H1 (cell line): Measurements from ENCODE around the gene CDC26. TPM values are rescaled to one million over a fixed set of nuclear protein-coding genes. Genes with fewer than 3 reads are reported as not detected.

Source experiments
- CTCF ChIA-PET: fragments of 300-600 bp; sonication (Branson Sonifier 250); formaldehyde crosslinking; loops from one replicate; lab custom pipeline; 2021; ENCODE audit not compliant: partially characterized antibody; lab: Charles Lee
- POLR2A ChIA-PET: fragments of 300-600 bp; sonication (Branson Sonifier 250); formaldehyde crosslinking; loops from one replicate; lab custom pipeline; 2021; ENCODE audit warnings: inconsistent platforms; ENCODE audit not compliant: partially characterized antibody; lab: Charles Lee
- DNase-seq, 2 experiments: peaks; one replicate each; pipeline versions ENCODE4 v3.0.0 to v3.0.0-alpha.2; 2010 to 2022; ENCODE audit warnings: low spot score in 2 of 2, low read depth in 1 of 2, mixed read lengths in 1 of 2
- FAIRE-seq: peaks from 2 replicates; lab custom pipeline; 2011; peaks lifted over from hg19 to GRCh38; lab: Jason Lieb, UNC
- H2AFZ ChIP-seq: 2 replicates; pipeline ENCODE4 v1.8.1; 2012; ENCODE audit warnings: low read length, inconsistent platforms
- H2AK5ac ChIP-seq: 2 replicates; pipeline ENCODE4 v1.6.1; 2013; ENCODE audit warnings: low read depth, low read length
- H2BK120ac ChIP-seq: replicated peaks from 2 replicates; pipeline ENCODE3; 2013; ENCODE audit warnings: low read depth, low read length, inconsistent platforms
- H2BK12ac ChIP-seq: 2 replicates; pipeline ENCODE4 v1.6.1; 2013; ENCODE audit warnings: low read depth, low read length
- H2BK15ac ChIP-seq: 2 replicates; pipeline ENCODE4 v1.6.1; 2013; ENCODE audit warnings: low read length
- H2BK20ac ChIP-seq: 2 replicates; pipeline ENCODE4 v1.6.1; 2013; ENCODE audit warnings: low read length
- H2BK5ac ChIP-seq: 2 replicates; pipeline ENCODE4 v1.6.1; 2013; ENCODE audit warnings: low read depth, low read length
- H3K14ac ChIP-seq: 2 replicates; pipeline ENCODE4 v1.6.1; 2013; ENCODE audit warnings: inconsistent platforms; ENCODE audit not compliant: insufficient read length
- H3K18ac ChIP-seq: 2 replicates; pipeline ENCODE4 v1.6.1; 2013; ENCODE audit warnings: low read length; ENCODE audit errors: extremely low read depth
- H3K23ac ChIP-seq: 2 replicates; pipeline ENCODE4 v1.6.1; 2013; ENCODE audit warnings: inconsistent platforms; ENCODE audit not compliant: insufficient read length
- H3K23me2 ChIP-seq: 2 replicates; pipeline ENCODE4 v1.6.1; 2013; ENCODE audit warnings: low read depth, low read length
- H3K27ac ChIP-seq: 2 replicates; pipeline ENCODE4 v1.6.1; 2011; ENCODE audit warnings: low read depth, low read length, inconsistent platforms
- H3K27me3 ChIP-seq, 4 experiments: replicated peaks in 1 of 4; 1 replicate in 1 of 4; 2 replicates in 3 of 4; pipeline versions ENCODE4 v1.6.1 to v1.8.1; 2011 to 2013; ENCODE audit warnings: low read length in 3 of 4, mild to moderate bottlenecking in 3 of 4, inconsistent platforms in 2 of 4, mixed read lengths in 2 of 4, moderate library complexity in 1 of 4; ENCODE audit not compliant: control insufficient read depth in 3 of 4, insufficient read depth in 3 of 4; ENCODE audit errors: extremely low read depth in 1 of 4
- H3K36me3 ChIP-seq, 4 experiments: 2 replicates each; pipeline versions ENCODE4 v1.6.1 to v1.8.1; 2011 to 2013; ENCODE audit warnings: mild to moderate bottlenecking in 4 of 4, low read length in 3 of 4, moderate library complexity in 2 of 4, control low read depth in 1 of 4, inconsistent platforms in 1 of 4; ENCODE audit not compliant: insufficient read depth in 4 of 4, control insufficient read depth in 2 of 4
- H3K4ac ChIP-seq: replicated peaks from 2 replicates; pipeline ENCODE3; 2013; ENCODE audit warnings: low read length, low read depth, mixed read lengths, inconsistent platforms; ENCODE audit not compliant: insufficient read length
- H3K4me1 ChIP-seq, 4 experiments: replicated peaks in 1 of 4; 1 replicate in 1 of 4; 2 replicates in 3 of 4; pipeline versions ENCODE4 v1.6.1 to v1.8.1; 2011 to 2013; ENCODE audit warnings: low read length in 3 of 4, inconsistent platforms in 2 of 4, mixed read lengths in 1 of 4; ENCODE audit not compliant: insufficient read depth in 4 of 4, control insufficient read depth in 3 of 4
- H3K4me2 ChIP-seq, 2 experiments: 2 replicates each; pipeline versions ENCODE4 v1.6.1 to v1.8.1; 2011 to 2013; ENCODE audit warnings: low read depth in 2 of 2, low read length in 2 of 2, control low read depth in 1 of 2, inconsistent platforms in 1 of 2, mild to moderate bottlenecking in 1 of 2; ENCODE audit not compliant: insufficient read depth in 1 of 2
- H3K4me3 ChIP-seq, 4 experiments: fragments of 200-600, 300-600 bp in 1 of 4; sonication (generic), shearing (Covaris generic), sonication (Bioruptor Twin) in 1 of 4; 2 replicates each; pipeline versions ENCODE4 v1.5.1 to v1.8.1; 2011 to 2016; ENCODE audit warnings: low read length in 4 of 4, low read depth in 3 of 4, control low read depth in 2 of 4, inconsistent platforms in 2 of 4, mild to moderate bottlenecking in 2 of 4, mixed read lengths in 1 of 4, moderate library complexity in 1 of 4; ENCODE audit not compliant: insufficient read depth in 2 of 4; ENCODE audit errors: extremely low read depth in 1 of 4
- H3K56ac ChIP-seq: replicated peaks from 2 replicates; pipeline ENCODE3; 2013; ENCODE audit warnings: low read depth, mild to moderate bottlenecking, mixed read lengths, low read length, inconsistent platforms; ENCODE audit not compliant: insufficient read length
- H3K79me1 ChIP-seq: 2 replicates; pipeline ENCODE4 v1.6.1; 2013; ENCODE audit warnings: low read depth, low read length, control low read depth
- H3K79me2 ChIP-seq, 2 experiments: 2 replicates each; pipeline versions ENCODE4 v1.6.1 to v1.8.1; 2012 to 2013; ENCODE audit warnings: low read length in 2 of 2, mild to moderate bottlenecking in 2 of 2, inconsistent platforms in 1 of 2; ENCODE audit not compliant: insufficient read depth in 2 of 2, control insufficient read depth in 1 of 2
- H3K9ac ChIP-seq, 4 experiments: replicated peaks in 1 of 4; 1 replicate in 1 of 4; 2 replicates in 3 of 4; pipeline versions ENCODE4 v1.6.1 to v1.8.1; 2011 to 2013; ENCODE audit warnings: low read depth in 3 of 4, low read length in 3 of 4, control low read depth in 2 of 4, mild to moderate bottlenecking in 2 of 4, moderate library complexity in 2 of 4, inconsistent platforms in 1 of 4; ENCODE audit errors: extremely low read depth in 1 of 4
- H3K9me3 ChIP-seq, 2 experiments: 2 replicates each; pipeline versions ENCODE4 v1.6.1 to v1.8.1; 2012 to 2013; ENCODE audit warnings: mild to moderate bottlenecking in 2 of 2, moderate library complexity in 2 of 2, control low read depth in 1 of 2, inconsistent platforms in 1 of 2, low read depth in 1 of 2, low read length in 1 of 2, mixed read lengths in 1 of 2; ENCODE audit not compliant: insufficient read depth in 2 of 2
- H4K20me1 ChIP-seq, 2 experiments: replicated peaks in 1 of 2; 2 replicates each; pipeline versions ENCODE3 to v1.8.1; 2011 to 2013; ENCODE audit warnings: inconsistent platforms in 2 of 2, low read length in 2 of 2, mild to moderate bottlenecking in 1 of 2; ENCODE audit not compliant: insufficient read depth in 2 of 2, control insufficient read depth in 1 of 2
- H4K5ac ChIP-seq: 2 replicates; pipeline ENCODE4 v1.6.1; 2013; ENCODE audit warnings: low read length, low read depth, mixed read lengths, inconsistent platforms; ENCODE audit not compliant: insufficient read length
- H4K8ac ChIP-seq: 2 replicates; pipeline ENCODE4 v1.8.0; 2013; ENCODE audit warnings: mild to moderate bottlenecking, moderate library complexity, low read length, inconsistent platforms; ENCODE audit not compliant: insufficient read depth; ENCODE audit errors: extremely low read depth
- H4K91ac ChIP-seq: replicated peaks from 2 replicates; pipeline ENCODE3; 2013; ENCODE audit warnings: low read length, mixed read lengths, inconsistent platforms; ENCODE audit not compliant: insufficient read length
- EP300 ChIP-seq, 2 experiments: IDR thresholded peaks; 1 replicate in 1 of 2; 2 replicates in 1 of 2; pipeline ENCODE4 v1.6.1; 2011 to 2012; ENCODE audit warnings: low read depth in 2 of 2, low read length in 2 of 2, mild to moderate bottlenecking in 2 of 2, borderline replicate concordance in 1 of 2, inconsistent platforms in 1 of 2, moderate library complexity in 1 of 2
- SP1 ChIP-seq: IDR thresholded peaks from 2 replicates; pipeline ENCODE4 v1.6.1; 2011; ENCODE audit warnings: low read depth, low read length
- WGBS, 2 experiments: shearing (Covaris generic) in 1 of 2; methylation state at CpG; one replicate each; pipeline versions ENCODE4 v1.1.6 to v1.1.7; 2013 to 2015; ENCODE audit warnings: low lambda C conversion rate in 2 of 2, mixed read lengths in 2 of 2, inconsistent platforms in 1 of 2, low coverage in 1 of 2, missing lambda C conversion rate in 1 of 2; ENCODE audit not compliant: insufficient replicate concordance in 2 of 2, insufficient coverage in 1 of 2, insufficient read length in 1 of 2; ENCODE audit errors: extremely low coverage in 1 of 2, missing lambda C conversion rate in 1 of 2; 5-methylcytosine and 5-hydroxymethylcytosine counted together
- polyA plus RNA-seq, 7 experiments: library from polyadenylated mRNA; depleted of rRNA in 3 of 7; stranded (reverse) in 5 of 7; unstranded in 2 of 7; fragments of >200 nt in 5 of 7; fragments of 200-250 nt in 2 of 7; gene quantifications; 1 replicate in 5 of 7; 2 replicates in 1 of 7; 4 replicates in 1 of 7; pipeline versions ENCODE4 v1.2.1 to v1.2.3, GENCODE V29; 2011 to 2013; ENCODE audit warnings: missing spikeins in 2 of 7, mixed read lengths in 2 of 7
- total RNA-seq: library from RNA; stranded (reverse); fragmentation: NEBNext Ultra II Directional; extraction: Animal tissue kit (Norgen Biotek cat#: 25700); gene quantifications from 2 replicates; pipeline ENCODE4 v1.2.1, GENCODE V29; 2021

CDC26 gene
- total and polyA plus RNA-seq, 2 of the 8 experiments (the other 6 are each of a cell fraction or from before 2014, with no cell fraction given), result 31.5 to 41.9 TPM

DNA sequence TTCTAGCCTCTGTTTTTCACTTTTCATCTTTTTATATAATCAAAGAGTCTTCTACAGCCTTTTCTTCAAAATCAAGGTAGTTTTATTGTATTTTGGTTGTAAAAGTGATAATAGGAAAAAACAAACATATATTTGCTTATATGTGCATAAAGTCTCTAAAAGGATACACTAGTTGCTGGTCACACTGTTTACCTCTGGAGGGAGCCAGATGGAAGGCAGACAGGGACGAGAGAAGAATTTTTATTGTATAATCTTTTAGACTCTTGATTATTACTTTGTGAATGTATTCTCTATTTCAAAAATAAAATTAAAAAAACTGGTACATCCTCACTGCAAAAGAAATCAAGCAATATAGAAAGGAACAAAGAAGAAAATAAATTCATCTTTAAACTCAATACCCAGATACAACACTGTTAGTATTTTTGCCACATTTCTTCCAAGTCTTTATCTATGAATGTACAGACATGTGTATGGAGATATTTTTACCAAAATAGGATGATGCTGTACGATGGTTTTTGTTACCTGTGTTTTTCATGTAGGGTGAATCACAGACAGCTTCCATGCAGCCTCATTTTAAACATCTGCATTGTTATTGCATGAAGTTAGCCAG is 33.9 kb upstream of the CDC26 start:
- 45% methylated on average over 2 of the region's 2 CpGs; no CpG with 5 or more reads in 1 of the 2 experiments for WGBS, 2 experiments
- no peaks in the 10 kb centered on the region for H3K9me3 ChIP-seq
- H4K8ac ChIP-seq, result no peak overlapping the region
- no peak overlapping the region for H3K14ac ChIP-seq
- H3K23me2 ChIP-seq, result no peaks in the 10 kb centered on the region
- no peaks in the 10 kb centered on the region for H3K79me1 ChIP-seq
- H3K4ac ChIP-seq, result no peak overlapping the region
- H2AFZ ChIP-seq, result no peak overlapping the region
- no peaks in the 10 kb centered on the region for H3K4me1 ChIP-seq
- no peak overlapping the region for H3K56ac ChIP-seq
- FAIRE-seq (no peak), DNase-seq (no peak)
- no peak overlapping the region for H3K4me2 ChIP-seq
- H3K36me3 ChIP-seq, result no peaks in the 10 kb centered on the region
- no peak overlapping the region for H2BK120ac ChIP-seq
- no peaks in the 10 kb centered on the region for H3K79me2 ChIP-seq
- no peak overlapping the region for H4K91ac ChIP-seq
- no peaks in the 10 kb centered on the region; a peak in 1 of 7 replicates for H3K27me3 ChIP-seq
- POLR2A ChIA-PET, result interaction anchor here (1.0 kb wide), 1 partner anchor 284 kb away, joined by 3 read pairs; no protein-coding TSS in a partner anchor
- H4K5ac ChIP-seq, result no peak overlapping the region
- H2AK5ac ChIP-seq, result no peak overlapping the region
- H3K18ac ChIP-seq, result no peak overlapping the region
- no peak overlapping the region for H3K23ac ChIP-seq
- H4K20me1 ChIP-seq, result no peaks in the 10 kb centered on the region
- H3K27ac ChIP-seq, result no peak overlapping the region
- no peak overlapping the region for H3K4me3 ChIP-seq
- no peak overlapping the region for H2BK20ac ChIP-seq
- H2BK5ac ChIP-seq, result no peak overlapping the region
- no peak overlapping the region for H2BK15ac ChIP-seq
- no peak overlapping the region for H2BK12ac ChIP-seq
- CTCF ChIA-PET, result interaction anchor here (0.7 to 4.2 kb wide), 24 partner anchors 10 to 349 kb away, joined by 3 to 30 read pairs (median 4); partner anchors contain the start of genes BSPRY, CDC26, PRPF4 and WDR31
- H3K9ac ChIP-seq, result no peak overlapping the region
- TF ChIP-seq SP1 (no peak), EP300 (IDR thresholded peaks at IDR 0.05; ENCODE audit: borderline replicate concordance in 1 of 2, low read depth in 2 of 2, low read length in 2 of 2) (no peak)
